ENCODE data around the gene SMU1. TPM values are rescaled to one million over a fixed set of nuclear protein-coding genes. Genes with fewer than 3 reads are reported as not detected.
"Not testable (repeated sequence)": the region's sequence is repeated elsewhere in the genome, so short reads cannot be mapped to it uniquely, and the experiment has no call there.

The SMU1 gene
- total RNA-seq, 1 donor: 25.5 TPM

GRCh38 chr9:33092634-33093033, 16.2 kb upstream of the SMU1 start:
- Histone ChIP-seq H3K4me3 (ENCODE audit: low read length) (no peak overlapping the region), H3K4me1 (ENCODE audit: insufficient read depth, low read length) (no peaks in the 10 kb centered on the region), H3K9me3 (ENCODE audit: low read depth, low read length) (no peaks in the 10 kb centered on the region), H3K27me3 (ENCODE audit: insufficient read depth, low read length) (no peaks in the 10 kb centered on the region)

DNA sequence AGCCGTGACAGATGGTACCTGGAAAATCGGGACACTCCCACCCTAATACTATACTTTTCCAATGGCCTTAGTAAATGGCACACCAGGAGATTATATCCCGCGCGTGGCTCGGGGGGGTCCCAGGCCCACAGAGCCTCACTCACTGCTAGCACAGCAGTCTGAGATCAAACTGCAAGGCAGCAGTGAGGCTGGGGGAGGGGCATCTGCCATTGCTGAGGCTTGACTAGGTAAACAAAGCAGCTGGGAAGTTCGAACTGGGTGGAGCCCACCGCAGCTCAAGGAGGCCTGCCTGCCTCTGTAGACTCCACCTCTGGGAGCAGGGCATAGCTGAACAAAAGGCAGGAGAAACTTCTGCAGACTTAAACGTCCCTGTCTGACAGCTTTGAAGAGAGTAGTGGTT, 9.2 kb upstream of the SMU1 start:
- not testable (repeated sequence) for H3K27me3 ChIP-seq (ENCODE audit: insufficient read depth, low read length); H3K9me3 ChIP-seq (ENCODE audit: low read depth, low read length); H3K4me3 ChIP-seq (ENCODE audit: low read length)
- peaks cover 27% of the 10 kb centered on the region for H3K4me1 ChIP-seq (ENCODE audit: insufficient read depth, low read length)

DNA sequence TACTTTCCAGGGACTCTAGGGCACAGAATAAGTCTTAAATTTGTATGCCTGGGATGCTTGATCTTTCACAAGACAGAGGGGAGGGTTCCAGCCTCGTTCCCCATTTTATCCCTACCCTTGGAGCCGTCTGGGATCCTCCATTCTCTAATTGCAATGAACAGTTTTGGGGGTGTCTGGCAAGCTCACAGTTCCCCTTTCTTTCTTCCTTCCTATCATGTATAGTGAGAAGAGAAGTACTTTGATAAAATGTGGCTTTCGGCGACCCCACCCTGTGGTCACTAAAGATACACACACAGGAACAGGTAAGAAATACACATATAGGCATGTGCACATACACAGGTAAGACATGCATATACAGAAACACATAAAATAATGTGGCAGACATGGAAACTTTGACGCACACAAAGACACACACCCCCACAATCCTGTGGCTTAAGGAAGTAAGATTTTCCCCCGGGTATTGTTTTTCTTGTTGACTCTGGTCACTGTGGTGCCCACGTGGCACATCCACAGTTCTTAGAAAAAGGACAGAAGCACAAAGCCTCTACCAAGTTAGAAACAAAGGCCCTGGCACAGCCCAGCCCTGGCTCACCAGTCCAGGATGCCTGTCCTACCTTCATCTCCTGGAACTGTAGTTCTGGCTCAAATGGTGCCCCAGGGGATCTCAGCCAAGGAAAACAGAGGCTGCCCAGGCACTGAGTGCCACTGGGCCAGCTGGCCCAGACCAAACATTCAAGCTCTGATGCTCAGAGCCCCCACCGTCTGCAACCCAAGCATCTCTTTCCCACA, 6.3 kb upstream of the SMU1 start:
- Histone ChIP-seq H3K9me3 (ENCODE audit: low read depth, low read length) (no peaks in the 10 kb centered on the region), H3K4me1 (ENCODE audit: insufficient read depth, low read length) (peaks cover 29% of the 10 kb centered on the region), H3K27me3 (ENCODE audit: insufficient read depth, low read length) (no peaks in the 10 kb centered on the region), H3K4me3 (ENCODE audit: low read length) (no peak overlapping the region)

GRCh38 chr9:33082128-33082527, 5.7 kb upstream of the SMU1 start:
- H3K9me3 ChIP-seq (ENCODE audit: low read depth, low read length): no peaks in the 10 kb centered on the region
- no peaks in the 10 kb centered on the region for H3K27me3 ChIP-seq (ENCODE audit: insufficient read depth, low read length)
- no peak overlapping the region for H3K4me3 ChIP-seq (ENCODE audit: low read length)
- H3K4me1 ChIP-seq (ENCODE audit: insufficient read depth, low read length): peaks cover 33% of the 10 kb centered on the region

DNA sequence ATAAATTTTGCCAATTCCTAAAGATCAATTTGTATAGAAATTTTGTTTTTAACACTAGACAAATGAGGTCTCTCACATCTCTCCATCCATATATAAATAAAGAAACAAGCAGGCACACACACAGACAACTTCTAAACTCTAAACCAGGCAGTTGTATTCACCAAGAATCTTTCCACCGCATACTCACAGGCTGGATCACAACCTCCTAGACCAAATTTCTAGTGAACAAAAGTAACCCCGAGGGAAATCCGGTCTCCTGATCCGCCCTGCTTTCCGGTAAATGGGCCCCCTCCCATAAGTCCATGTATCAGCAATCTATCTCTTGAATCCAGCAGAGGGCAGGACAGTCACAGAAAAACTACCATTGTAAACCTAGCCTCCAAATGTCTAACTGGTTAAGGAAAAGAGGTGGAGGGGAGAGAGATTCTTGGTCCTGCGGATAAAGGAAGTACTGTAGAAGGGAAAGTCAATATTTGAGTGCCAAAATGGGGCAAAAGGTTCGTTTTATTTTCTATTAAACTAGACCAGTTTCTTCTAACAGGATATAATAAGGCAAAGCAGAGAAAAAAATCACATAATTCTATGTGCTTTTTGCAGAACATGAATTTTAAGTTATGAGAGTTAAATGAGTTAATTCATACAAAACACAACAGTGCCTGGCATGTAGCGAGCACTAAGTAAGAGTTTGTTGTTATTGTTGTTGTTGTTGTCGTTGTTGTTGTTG, 4.8 kb upstream of the SMU1 start:
- Histone ChIP-seq H3K4me3 (ENCODE audit: low read length) (no peak overlapping the region), H3K4me1 (ENCODE audit: insufficient read depth, low read length) (peaks cover 37% of the 10 kb centered on the region), H3K9me3 (ENCODE audit: low read depth, low read length) (no peaks in the 10 kb centered on the region), H3K27me3 (ENCODE audit: insufficient read depth, low read length) (no peaks in the 10 kb centered on the region)

DNA sequence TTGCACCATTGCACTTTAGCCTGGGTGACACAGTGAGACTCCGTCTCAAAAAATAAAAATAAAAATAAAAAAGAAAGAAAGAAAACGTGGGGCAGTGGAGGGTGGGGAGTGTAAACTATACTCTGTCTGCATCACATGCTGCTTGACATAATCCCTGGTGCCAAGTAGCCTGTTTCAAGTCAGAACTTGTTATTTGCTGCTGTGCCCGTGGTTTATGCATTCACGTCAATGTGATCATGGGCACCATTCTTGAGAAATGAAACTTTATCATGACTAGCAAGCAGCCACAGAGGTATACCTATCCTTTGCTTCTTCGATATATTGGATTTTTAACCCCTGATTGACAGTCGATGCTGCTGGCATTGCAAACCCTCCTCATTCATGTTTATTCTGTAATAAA, 4.1 kb upstream of the SMU1 start:
- Histone ChIP-seq H3K4me1 (ENCODE audit: insufficient read depth, low read length) (peaks cover 44% of the 10 kb centered on the region), H3K9me3 (ENCODE audit: low read depth, low read length) (no peaks in the 10 kb centered on the region), H3K4me3 (ENCODE audit: low read length) (no peak overlapping the region), H3K27me3 (ENCODE audit: insufficient read depth, low read length) (no peaks in the 10 kb centered on the region)

GRCh38 chr9:33068991-33069390, 7.5 kb downstream of the SMU1 start:
- Histone ChIP-seq H3K4me3 (ENCODE audit: low read length) (no peak overlapping the region), H3K27me3 (ENCODE audit: insufficient read depth, low read length) (no peaks in the 10 kb centered on the region), H3K4me1 (ENCODE audit: insufficient read depth, low read length) (peaks cover 20% of the 10 kb centered on the region), H3K9me3 (ENCODE audit: low read depth, low read length) (no peaks in the 10 kb centered on the region)

DNA sequence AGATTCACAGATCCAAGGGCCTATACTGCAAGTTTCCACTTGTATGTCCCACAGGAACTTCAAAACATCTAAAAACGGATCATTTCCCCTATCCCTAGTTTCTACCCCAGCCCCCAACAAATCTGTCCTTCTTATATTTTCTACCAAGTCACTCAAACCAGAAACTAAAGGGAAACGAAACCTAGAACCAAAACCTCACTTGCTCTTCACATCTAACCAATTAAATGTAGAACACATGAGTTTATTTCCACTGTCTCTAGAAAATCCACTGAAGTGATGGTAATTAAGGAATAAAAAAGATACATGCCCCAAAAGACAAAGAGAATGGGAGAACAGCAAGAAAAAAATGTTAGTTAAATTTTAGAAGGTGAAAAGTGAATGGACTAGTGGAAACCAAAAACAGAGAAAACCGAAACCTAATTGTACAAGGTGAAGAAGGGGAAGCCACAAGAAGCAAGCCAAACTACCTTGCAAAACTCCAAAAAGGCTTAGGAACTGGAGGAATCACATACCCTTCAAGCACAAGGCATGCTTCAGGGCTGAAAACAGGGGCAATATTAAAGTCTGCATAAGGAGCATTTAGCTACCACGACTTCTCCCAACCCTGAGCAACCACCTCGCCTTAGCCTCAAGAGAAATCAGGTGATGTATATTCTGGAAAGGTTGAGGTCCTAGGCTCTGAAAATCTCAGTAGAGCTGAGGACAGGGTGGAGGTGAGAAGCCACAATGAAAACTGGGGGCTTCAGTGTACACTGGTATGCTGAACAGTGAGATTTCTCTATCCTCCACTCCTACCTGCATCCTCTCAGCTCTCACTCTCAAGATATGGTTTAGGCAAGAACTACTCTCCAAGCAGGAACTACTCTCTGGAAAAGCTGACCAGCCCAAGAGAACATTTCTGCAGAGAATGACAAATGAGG, 11.1 kb downstream of the SMU1 start:
- no peaks in the 10 kb centered on the region for H3K27me3 ChIP-seq (ENCODE audit: insufficient read depth, low read length)
- no peaks in the 10 kb centered on the region for H3K9me3 ChIP-seq (ENCODE audit: low read depth, low read length)
- H3K4me1 ChIP-seq (ENCODE audit: insufficient read depth, low read length): peaks cover 20% of the 10 kb centered on the region
- H3K4me3 ChIP-seq (ENCODE audit: low read length): no peak overlapping the region

DNA sequence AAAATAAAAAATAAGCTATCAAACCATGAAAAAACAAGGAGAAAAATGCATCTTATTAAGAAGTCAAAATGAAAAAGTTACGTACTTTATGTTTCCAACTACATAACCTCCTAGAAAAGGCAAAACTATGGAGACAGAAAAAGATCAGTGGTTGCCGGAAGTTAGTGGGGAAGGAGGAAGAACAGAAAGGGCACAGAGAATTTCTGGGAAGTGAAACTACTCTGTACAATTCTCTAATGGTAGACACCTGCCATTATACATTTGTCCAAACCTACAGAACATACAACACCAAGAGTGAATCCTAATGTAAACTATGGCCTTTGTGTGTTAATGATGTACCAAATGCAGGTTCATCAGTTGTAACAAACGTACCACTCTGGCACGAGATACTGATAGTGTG, 25.3 kb downstream of the SMU1 start:
- Histone ChIP-seq H3K4me1 (ENCODE audit: insufficient read depth, low read length) (peaks cover 4% of the 10 kb centered on the region), H3K27me3 (ENCODE audit: insufficient read depth, low read length) (no peaks in the 10 kb centered on the region), H3K4me3 (ENCODE audit: low read length) (no peak overlapping the region), H3K9me3 (ENCODE audit: low read depth, low read length) (no peaks in the 10 kb centered on the region)

GRCh38 chr9:33049680-33050361, 26.7 kb downstream of the SMU1 start:
- H3K4me1 ChIP-seq (ENCODE audit: insufficient read depth, low read length): peaks cover 6% of the 10 kb centered on the region
- H3K4me3 ChIP-seq (ENCODE audit: low read length): no peak overlapping the region

DNA sequence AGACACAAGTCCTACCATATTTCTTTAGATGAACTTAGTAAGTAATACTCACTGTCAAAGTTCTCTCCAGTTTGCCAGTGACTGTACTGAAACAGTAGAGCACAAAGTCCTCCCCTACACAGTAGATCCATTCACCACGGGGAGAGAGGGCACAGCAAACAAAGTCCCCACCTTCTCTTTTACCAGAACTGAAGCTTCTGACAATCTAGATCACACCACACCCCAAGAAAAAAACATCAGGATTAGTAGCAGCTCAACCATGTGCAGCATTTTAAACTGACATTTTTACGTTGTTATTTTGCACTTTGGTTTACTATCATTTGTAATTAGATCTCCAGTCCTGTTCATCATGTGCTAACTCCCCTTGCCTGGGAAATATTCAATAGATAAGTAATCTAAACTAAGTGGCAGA, 28.4 kb downstream of the SMU1 start:
- Histone ChIP-seq H3K27me3 (ENCODE audit: insufficient read depth, low read length) (no peaks in the 10 kb centered on the region), H3K4me1 (ENCODE audit: insufficient read depth, low read length) (peaks cover 22% of the 10 kb centered on the region), H3K9me3 (ENCODE audit: low read depth, low read length) (no peaks in the 10 kb centered on the region), H3K4me3 (ENCODE audit: low read length) (no peak overlapping the region)

More at GRCh38 chr9:33049680-33050361, 26.7 kb downstream of the SMU1 start:
- no peaks in the 10 kb centered on the region for H3K9me3 ChIP-seq (ENCODE audit: low read depth, low read length)
- no peaks in the 10 kb centered on the region for H3K27me3 ChIP-seq (ENCODE audit: insufficient read depth, low read length)

- no peaks in the 10 kb centered on the region for H3K9me3 ChIP-seq (ENCODE audit: low read depth, low read length)
- peaks cover 36% of the 10 kb centered on the region for H3K4me1 ChIP-seq (ENCODE audit: insufficient read depth, low read length)
- no peaks in the 10 kb centered on the region for H3K27me3 ChIP-seq (ENCODE audit: insufficient read depth, low read length)
- H3K4me3 ChIP-seq (ENCODE audit: low read length): no peak overlapping the region
These were observed 30.4 kb downstream of the SMU1 start for GRCh38 chr9:33046061-33046460.

GRCh38 chr9:33044677-33045282, 31.7 kb downstream of the SMU1 start:
- peak overlapping the region; percentile 50 for H3K4me3 ChIP-seq (ENCODE audit: low read length)
- H3K4me1 ChIP-seq (ENCODE audit: insufficient read depth, low read length): peaks cover 48% of the 10 kb centered on the region
- no peaks in the 10 kb centered on the region for H3K9me3 ChIP-seq (ENCODE audit: low read depth, low read length)
- H3K27me3 ChIP-seq (ENCODE audit: insufficient read depth, low read length): no peaks in the 10 kb centered on the region

DNA sequence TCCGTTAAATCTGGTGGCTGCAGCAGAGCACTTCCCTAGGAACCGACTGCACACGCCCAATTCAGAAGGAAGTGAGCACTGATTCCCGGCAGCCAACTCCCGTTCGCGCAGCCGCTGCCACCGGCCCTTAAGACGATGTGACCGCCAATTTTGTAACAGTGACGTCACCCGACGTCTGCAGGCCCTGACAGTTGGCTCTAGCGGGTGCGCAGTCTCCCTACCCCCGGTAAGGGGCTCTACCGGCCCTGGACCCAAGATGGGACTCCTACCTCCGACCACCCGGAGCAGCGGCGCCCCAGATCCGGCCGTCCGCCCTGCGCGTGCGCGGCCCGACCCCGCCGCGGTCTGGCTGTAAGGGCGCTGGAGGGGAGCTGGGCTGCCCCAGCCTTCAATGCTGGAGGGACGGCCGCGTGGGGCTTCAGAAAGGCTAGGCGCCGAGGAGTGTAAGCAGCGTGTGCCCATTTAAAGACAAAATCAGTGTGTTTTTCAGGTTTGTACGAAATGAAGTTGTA, 32.3 kb downstream of the SMU1 start:
- H3K4me1 ChIP-seq (ENCODE audit: insufficient read depth, low read length): peaks cover 51% of the 10 kb centered on the region
- no peaks in the 10 kb centered on the region for H3K27me3 ChIP-seq (ENCODE audit: insufficient read depth, low read length)
- peak overlapping the region; percentile 50 for H3K4me3 ChIP-seq (ENCODE audit: low read length)
- H3K9me3 ChIP-seq (ENCODE audit: low read depth, low read length): no peaks in the 10 kb centered on the region

All from mononuclear cell (primary cell).